ENCODE results near the gene ARSA.
"Not testable (repeated sequence)": the region's sequence is repeated elsewhere in the genome, so short reads cannot be mapped to it uniquely, and the experiment has no call there.

Gene ARSA

GRCh38 chr22:50643021-50643820 lies 15.3 kb upstream of the ARSA start:
- not testable (repeated sequence) for H3K9me3 ChIP-seq (ENCODE audit: control insufficient read depth, low read depth, low read length); H3K9ac ChIP-seq (ENCODE audit: low read length); H3K27ac ChIP-seq (ENCODE audit: low read length)

DNA sequence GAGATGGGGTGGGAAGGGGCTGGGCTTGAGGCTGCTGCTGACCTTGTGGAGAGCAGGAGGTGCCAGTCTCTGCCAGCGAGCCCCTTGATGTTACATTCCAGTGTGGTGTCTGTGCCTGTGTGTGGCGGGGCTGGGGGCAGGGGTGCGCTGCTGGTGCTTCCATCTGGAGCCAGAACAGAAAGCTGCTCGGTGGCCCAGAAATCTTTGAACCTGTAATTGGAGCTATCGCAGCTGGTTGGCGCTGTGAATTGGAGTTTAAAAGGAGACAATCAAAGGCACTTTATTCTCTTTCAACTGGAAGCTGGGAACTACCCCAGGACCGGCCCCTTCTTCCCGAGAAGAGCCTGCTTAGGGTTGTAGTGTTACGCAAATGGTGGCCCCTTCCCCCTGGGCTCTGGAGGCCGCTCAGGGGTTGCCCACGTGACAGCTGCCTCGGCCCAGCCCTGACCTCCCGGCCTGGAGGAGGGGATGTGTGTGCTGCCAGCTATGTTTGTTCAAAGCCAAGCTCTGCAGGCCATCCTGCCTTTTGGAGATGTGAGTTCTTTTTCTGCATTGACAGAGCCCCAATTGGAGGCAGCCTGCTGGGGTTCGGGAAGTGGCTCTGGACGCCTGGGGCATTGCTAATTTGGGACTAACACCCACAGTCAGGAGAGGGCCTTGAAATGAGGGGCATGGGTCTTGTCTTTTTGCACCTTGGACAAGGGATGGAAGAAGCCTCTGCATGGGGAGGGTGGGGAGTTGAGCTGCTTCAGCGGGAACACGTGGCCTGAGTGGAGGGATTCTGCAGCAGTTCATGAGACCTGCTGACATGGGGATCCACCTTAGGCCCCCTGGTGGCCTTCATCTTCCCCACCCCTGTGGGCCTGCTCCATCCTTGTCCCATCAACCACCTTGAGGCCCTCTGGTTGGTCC lies 14.0 kb upstream of the ARSA start:
- no peak overlapping the region for H3K27ac ChIP-seq (ENCODE audit: low read length)
- H3K36me3 ChIP-seq (ENCODE audit: control insufficient read depth, low read depth, low read length), result no peaks in the 10 kb centered on the region
- H3K9ac ChIP-seq (ENCODE audit: low read length), result peak overlapping the region; percentile 6
- no peaks in the 10 kb centered on the region for H3K9me3 ChIP-seq (ENCODE audit: control insufficient read depth, low read depth, low read length)
- peak overlapping the region; percentile 11 for H3K4me3 ChIP-seq (ENCODE audit: low read length)
- H3K27me3 ChIP-seq (ENCODE audit: control insufficient read depth, insufficient read depth, low read length), result peaks cover 28% of the 10 kb centered on the region
- peaks cover 13% of the 10 kb centered on the region for H3K4me1 ChIP-seq (ENCODE audit: control insufficient read depth, low read depth, low read length)

More at GRCh38 chr22:50643021-50643820, 15.3 kb upstream of the ARSA start:
- H3K4me1 ChIP-seq (ENCODE audit: control insufficient read depth, low read depth, low read length), result peaks cover 13% of the 10 kb centered on the region
- H3K4me3 ChIP-seq (ENCODE audit: low read length); H3K36me3 ChIP-seq (ENCODE audit: control insufficient read depth, low read depth, low read length): not testable (repeated sequence)
- peaks cover 28% of the 10 kb centered on the region for H3K27me3 ChIP-seq (ENCODE audit: control insufficient read depth, insufficient read depth, low read length)

GRCh38 chr22:50640857-50641647 lies 13.1 kb upstream of the ARSA start:
- H3K27me3 ChIP-seq (ENCODE audit: control insufficient read depth, insufficient read depth, low read length), result peaks cover 28% of the 10 kb centered on the region
- no peaks in the 10 kb centered on the region for H3K9me3 ChIP-seq (ENCODE audit: control insufficient read depth, low read depth, low read length)
- peaks cover 13% of the 10 kb centered on the region for H3K4me1 ChIP-seq (ENCODE audit: control insufficient read depth, low read depth, low read length)
- H3K4me3 ChIP-seq (ENCODE audit: low read length), result peak overlapping the region; percentile 11
- H3K9ac ChIP-seq (ENCODE audit: low read length), result peak overlapping the region; percentile 6
- H3K36me3 ChIP-seq (ENCODE audit: control insufficient read depth, low read depth, low read length), result no peaks in the 10 kb centered on the region
- no peak overlapping the region for H3K27ac ChIP-seq (ENCODE audit: low read length)

GRCh38 chr22:50640296-50640695 lies 12.3 kb upstream of the ARSA start:
- H3K4me3 ChIP-seq (ENCODE audit: low read length); H3K9ac ChIP-seq (ENCODE audit: low read length); H3K9me3 ChIP-seq (ENCODE audit: control insufficient read depth, low read depth, low read length); H3K27ac ChIP-seq (ENCODE audit: low read length); H3K36me3 ChIP-seq (ENCODE audit: control insufficient read depth, low read depth, low read length): not testable (repeated sequence)
- H3K4me1 ChIP-seq (ENCODE audit: control insufficient read depth, low read depth, low read length), result peaks cover 13% of the 10 kb centered on the region
- peaks cover 23% of the 10 kb centered on the region for H3K27me3 ChIP-seq (ENCODE audit: control insufficient read depth, insufficient read depth, low read length)

- H3K4me1 ChIP-seq (ENCODE audit: control insufficient read depth, low read depth, low read length), result no peaks in the 10 kb centered on the region
- no peaks in the 10 kb centered on the region for H3K9me3 ChIP-seq (ENCODE audit: control insufficient read depth, low read depth, low read length)
- H3K36me3 ChIP-seq (ENCODE audit: control insufficient read depth, low read depth, low read length), result no peaks in the 10 kb centered on the region
- no peak overlapping the region for H3K9ac ChIP-seq (ENCODE audit: low read length)
- no peak overlapping the region for H3K27ac ChIP-seq (ENCODE audit: low read length)
- no peaks in the 10 kb centered on the region for H3K27me3 ChIP-seq (ENCODE audit: control insufficient read depth, insufficient read depth, low read length)
- no peak overlapping the region for H3K4me3 ChIP-seq (ENCODE audit: low read length)
Observed at GRCh38 chr22:50635591-50635990, 7.6 kb upstream of the ARSA start.

GRCh38 chr22:50633771-50634170 lies 5.8 kb upstream of the ARSA start:
- H3K27me3 ChIP-seq (ENCODE audit: control insufficient read depth, insufficient read depth, low read length), result peaks cover 10% of the 10 kb centered on the region
- H3K9me3 ChIP-seq (ENCODE audit: control insufficient read depth, low read depth, low read length), result no peaks in the 10 kb centered on the region
- no peak overlapping the region for H3K9ac ChIP-seq (ENCODE audit: low read length)
- no peaks in the 10 kb centered on the region for H3K4me1 ChIP-seq (ENCODE audit: control insufficient read depth, low read depth, low read length)
- no peaks in the 10 kb centered on the region for H3K36me3 ChIP-seq (ENCODE audit: control insufficient read depth, low read depth, low read length)
- H3K27ac ChIP-seq (ENCODE audit: low read length), result no peak overlapping the region
- H3K4me3 ChIP-seq (ENCODE audit: low read length), result no peak overlapping the region

DNA sequence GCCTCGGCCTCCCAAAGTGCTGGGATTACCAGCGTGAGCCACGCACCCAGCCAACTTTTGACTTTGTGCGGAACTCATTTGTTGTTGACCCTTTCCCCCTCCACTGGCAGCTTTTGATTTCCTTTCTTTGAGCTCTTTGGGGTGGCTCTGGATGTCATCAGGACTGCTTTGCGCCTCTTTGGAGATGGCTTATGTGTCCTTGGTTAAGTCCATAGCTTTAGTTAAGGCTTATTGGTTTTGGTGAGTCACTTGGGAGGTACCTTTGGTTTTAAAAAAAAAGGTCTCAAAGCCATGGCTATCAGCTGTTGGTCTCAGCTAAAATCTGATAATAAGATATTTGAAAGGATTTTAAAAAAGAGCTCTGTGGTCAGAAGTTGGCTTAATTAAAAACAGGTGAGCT lies 5.1 kb upstream of the ARSA start:
- Histone ChIP-seq H3K4me1 (ENCODE audit: control insufficient read depth, low read depth, low read length) (no peaks in the 10 kb centered on the region), H3K9ac (ENCODE audit: low read length) (no peak overlapping the region), H3K27ac (ENCODE audit: low read length) (no peak overlapping the region), H3K36me3 (ENCODE audit: control insufficient read depth, low read depth, low read length) (no peaks in the 10 kb centered on the region), H3K27me3 (ENCODE audit: control insufficient read depth, insufficient read depth, low read length) (peaks cover 14% of the 10 kb centered on the region), H3K9me3 (ENCODE audit: control insufficient read depth, low read depth, low read length) (no peaks in the 10 kb centered on the region), H3K4me3 (ENCODE audit: low read length) (no peak overlapping the region)

DNA sequence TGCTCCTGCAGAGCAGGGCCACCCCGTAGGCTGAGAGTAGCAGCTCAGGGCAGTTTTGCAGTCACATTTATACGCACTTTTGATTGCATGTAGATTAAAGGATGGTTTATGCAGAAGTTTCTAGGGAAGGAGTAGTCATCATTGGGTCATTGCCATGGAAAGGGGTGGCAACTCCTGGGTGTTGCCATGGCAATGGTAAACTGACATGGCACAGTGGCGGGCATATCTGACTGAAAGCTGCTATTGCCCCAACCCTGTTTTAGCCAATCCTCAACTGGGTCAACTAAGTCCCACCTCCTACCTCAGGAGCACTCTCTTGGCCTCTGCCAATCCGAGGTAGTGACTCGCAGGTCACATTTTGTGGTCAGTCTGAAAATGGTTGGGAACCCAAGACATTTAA lies 2.4 kb upstream of the ARSA start:
- peaks cover 14% of the 10 kb centered on the region for H3K27me3 ChIP-seq (ENCODE audit: control insufficient read depth, insufficient read depth, low read length)
- H3K9me3 ChIP-seq (ENCODE audit: control insufficient read depth, low read depth, low read length), result no peaks in the 10 kb centered on the region
- H3K4me3 ChIP-seq (ENCODE audit: low read length), result no peak overlapping the region
- no peak overlapping the region for H3K9ac ChIP-seq (ENCODE audit: low read length)
- no peak overlapping the region for H3K27ac ChIP-seq (ENCODE audit: low read length)
- H3K4me1 ChIP-seq (ENCODE audit: control insufficient read depth, low read depth, low read length), result no peaks in the 10 kb centered on the region
- H3K36me3 ChIP-seq (ENCODE audit: control insufficient read depth, low read depth, low read length), result no peaks in the 10 kb centered on the region

DNA sequence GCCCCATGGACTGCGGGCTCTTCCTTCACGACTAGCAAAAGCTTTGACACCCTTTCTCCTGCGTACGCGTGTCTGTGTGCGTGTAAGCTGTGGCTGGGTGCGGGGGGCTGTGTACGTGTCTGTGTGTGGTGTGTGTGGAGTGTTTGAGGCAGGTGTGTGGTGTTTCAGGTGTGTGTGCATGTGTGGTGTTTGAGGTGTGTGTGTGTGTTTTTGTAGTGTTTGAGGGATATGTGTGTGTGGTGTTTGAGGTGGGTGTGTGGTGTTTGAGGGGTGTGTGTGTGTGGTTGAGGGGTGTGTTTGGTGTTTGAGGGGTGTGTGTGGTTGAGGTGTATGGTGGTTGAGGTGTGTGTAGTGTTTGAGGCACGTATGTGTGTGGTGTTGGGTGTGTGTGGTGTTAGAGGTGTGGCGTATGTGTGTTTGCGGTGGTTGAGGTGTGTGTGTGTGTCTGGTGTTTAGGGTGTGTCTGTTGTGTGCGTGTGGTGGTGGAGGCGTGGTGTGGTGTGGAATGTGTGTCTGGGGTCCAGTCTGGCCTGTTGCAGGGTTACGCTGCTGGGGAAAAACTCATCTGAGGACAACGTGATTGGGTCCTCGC lies 687 bp upstream of the ARSA start:
- H3K27ac ChIP-seq (ENCODE audit: low read length), result no peak overlapping the region
- H3K36me3 ChIP-seq (ENCODE audit: control insufficient read depth, low read depth, low read length), result no peaks in the 10 kb centered on the region
- H3K27me3 ChIP-seq (ENCODE audit: control insufficient read depth, insufficient read depth, low read length), result peaks cover 14% of the 10 kb centered on the region

DNA sequence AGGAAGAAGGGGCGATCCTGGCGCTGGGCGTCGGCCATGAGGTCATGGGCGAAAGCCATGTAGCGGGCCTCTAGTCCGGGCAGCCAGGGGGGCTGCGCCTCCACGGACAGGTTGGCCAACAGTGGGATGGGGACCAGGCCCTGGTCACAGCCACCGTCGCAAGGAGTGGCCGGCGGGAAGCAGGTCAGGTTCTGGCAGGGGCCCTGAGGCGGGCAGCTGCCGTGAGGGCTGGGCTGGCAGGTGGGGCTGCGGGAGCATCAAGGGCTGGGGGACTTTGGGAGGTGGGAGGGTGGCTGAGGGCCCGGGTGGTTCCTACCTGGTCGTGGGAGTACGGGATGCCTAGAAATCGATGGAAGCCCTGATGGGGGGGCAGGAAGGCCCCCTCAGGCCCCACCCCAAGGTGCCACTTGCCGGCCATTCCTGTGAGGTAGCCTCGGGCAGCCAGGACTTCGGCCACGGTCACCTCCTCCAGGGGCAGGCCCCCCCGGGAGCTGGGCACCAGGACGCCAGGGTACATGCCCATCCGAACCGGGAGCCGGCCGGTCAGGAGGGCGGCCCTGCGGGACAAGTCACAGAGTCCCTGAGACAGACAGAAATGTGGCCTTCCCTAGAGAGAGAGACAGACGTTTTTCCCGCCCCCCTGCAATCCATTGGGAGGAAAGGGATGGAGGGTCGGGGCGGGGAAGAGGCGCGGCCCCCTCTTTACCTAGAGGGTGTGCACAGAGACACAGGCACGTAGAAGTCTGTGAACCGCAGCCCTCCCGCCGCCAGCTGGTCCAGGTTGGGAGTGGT lies 906 bp downstream of the ARSA start:
- Histone ChIP-seq H3K27me3 (ENCODE audit: control insufficient read depth, insufficient read depth, low read length) (peaks cover 14% of the 10 kb centered on the region), H3K9ac (ENCODE audit: low read length) (no peak overlapping the region), H3K4me3 (ENCODE audit: low read length) (peak overlapping the region; percentile 81), H3K27ac (ENCODE audit: low read length) (no peak overlapping the region), H3K4me1 (ENCODE audit: control insufficient read depth, low read depth, low read length) (no peaks in the 10 kb centered on the region), H3K9me3 (ENCODE audit: control insufficient read depth, low read depth, low read length) (no peaks in the 10 kb centered on the region), H3K36me3 (ENCODE audit: control insufficient read depth, low read depth, low read length) (no peaks in the 10 kb centered on the region)

More for the DNA sequence above, 687 bp upstream of the ARSA start:
- no peaks in the 10 kb centered on the region for H3K9me3 ChIP-seq (ENCODE audit: control insufficient read depth, low read depth, low read length)
- H3K4me3 ChIP-seq (ENCODE audit: low read length), result peak overlapping the region; percentile 79
- H3K9ac ChIP-seq (ENCODE audit: low read length), result peak overlapping the region; percentile 45
- no peaks in the 10 kb centered on the region for H3K4me1 ChIP-seq (ENCODE audit: control insufficient read depth, low read depth, low read length)

Measured in iPS-18a (cell line).